Measurements from ENCODE around the gene TGM4.

The TGM4 gene

GRCh38 chr3:44954962-44955361 is 80.6 kb downstream of the TGM4 start:
- DNase-seq (ENCODE audit: low read depth) = no peak

DNA sequence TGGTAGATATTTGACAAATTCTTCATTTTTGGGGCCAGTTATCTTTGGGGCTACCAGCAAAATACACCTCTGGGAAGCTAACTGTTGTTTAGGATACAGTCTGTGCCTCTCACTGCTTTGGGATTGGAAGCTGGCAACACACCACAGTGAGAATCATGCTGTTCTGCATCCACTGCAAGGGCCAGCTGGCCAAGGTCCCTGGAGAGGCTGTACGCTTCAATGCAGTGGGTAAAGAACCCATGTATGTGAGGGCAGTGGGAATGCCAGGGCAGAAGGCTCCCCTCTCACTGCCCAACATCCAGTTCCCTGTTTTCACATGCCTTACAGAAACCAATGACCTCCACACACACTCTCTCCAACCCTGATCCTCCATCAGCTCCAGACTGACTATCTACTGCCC is 81.5 kb downstream of the TGM4 start:
- no peak for DNase-seq (ENCODE audit: low read depth)

DNA sequence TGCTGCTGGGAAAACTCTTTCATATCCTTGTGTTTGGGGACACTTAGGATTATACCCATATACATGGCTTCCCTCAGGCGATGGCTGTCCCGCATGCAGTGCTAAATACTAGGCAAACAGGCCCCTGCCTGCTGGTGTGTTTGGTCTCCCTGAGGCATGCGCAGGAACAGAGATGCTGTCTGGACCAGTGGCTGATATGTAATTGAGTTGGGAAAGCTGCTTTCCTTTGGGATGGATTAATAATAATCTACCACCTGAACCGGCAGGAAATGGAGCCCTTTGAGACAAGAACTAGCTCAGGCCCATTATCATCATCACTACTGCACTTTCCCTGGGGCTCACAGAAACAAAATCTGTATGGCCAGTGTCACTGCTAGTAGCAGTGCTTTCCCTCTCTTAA is 83.6 kb downstream of the TGM4 start:
- no peak for DNase-seq (ENCODE audit: low read depth)

- DNase-seq (ENCODE audit: low read depth) = no peak
Observed at GRCh38 chr3:44958386-44958785, 84.0 kb downstream of the TGM4 start.

DNA sequence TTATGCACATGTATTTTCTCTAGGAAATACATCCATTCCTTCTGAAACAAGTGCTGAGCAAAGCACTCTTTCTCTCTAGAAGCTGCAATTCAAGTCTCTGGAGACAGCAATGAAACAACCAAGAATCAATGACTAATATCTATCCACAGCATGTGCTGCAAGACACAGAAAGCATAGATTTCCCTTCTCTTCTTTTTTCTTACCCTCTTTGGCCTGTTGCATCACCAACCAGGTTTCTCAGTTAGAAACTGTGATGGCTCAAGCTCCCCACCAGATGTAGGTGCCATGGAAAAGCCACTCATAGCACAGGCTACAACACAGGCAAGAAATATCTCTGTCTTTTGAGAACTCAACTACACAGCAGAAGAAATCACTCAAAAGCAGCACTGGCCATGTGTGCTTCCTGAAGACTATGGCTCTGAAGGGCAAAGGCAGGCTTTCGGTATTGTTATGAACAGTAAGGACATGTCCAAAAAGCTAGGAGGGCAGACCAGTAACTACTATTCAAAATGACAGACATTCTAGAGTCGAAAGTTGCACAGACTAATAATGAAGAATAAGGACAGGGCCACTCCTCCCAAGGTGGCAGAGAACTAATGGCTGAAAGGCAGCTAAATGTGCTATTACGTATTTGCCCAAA is 86.1 kb downstream of the TGM4 start:
- no peak for DNase-seq (ENCODE audit: low read depth)

DNA sequence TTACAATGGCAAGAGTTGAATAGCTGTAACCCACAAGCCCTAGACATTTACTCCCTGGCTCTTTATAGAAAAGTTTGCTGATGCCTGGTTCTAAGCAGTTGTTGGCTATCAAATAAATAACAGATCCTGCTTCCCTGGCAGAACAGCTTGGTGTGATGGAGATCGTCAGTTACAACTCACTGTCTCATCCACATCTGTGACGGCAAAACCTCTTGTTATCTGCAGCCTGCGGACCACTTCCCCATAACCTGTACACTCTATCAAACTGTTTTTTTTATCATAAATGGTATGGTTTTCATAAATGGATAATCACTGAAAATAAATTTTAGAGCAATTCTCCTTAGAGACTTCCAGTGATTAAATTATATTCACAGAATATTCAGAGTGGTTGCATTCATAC is 87.5 kb downstream of the TGM4 start:
- DNase-seq (ENCODE audit: low read depth) = no peak

- no peak for DNase-seq (ENCODE audit: low read depth)
Observed at GRCh38 chr3:44962621-44963393, 88.4 kb downstream of the TGM4 start.

- DNase-seq (ENCODE audit: low read depth) = no peak
Observed at GRCh38 chr3:44963571-44964325, 89.3 kb downstream of the TGM4 start.

Measured in stimulated activated CD8-positive, alpha-beta memory T cell treated with anti-CD3 and anti-CD28 coated beads, Interleukin-15, amount 100 ng/mL, for 1 hour (primary cell).